ENCODE data around the gene C6orf120. TPM values are rescaled to one million over a fixed set of nuclear protein-coding genes. Genes with fewer than 3 reads are reported as not detected.

The C6orf120 gene
- total RNA-seq, 1 donor from 2014 or later: 18.9 TPM

GRCh38 chr6:169678342-169678741 lies 23.6 kb upstream of the C6orf120 start:
- no peak for DNase-seq (ENCODE audit: low read depth in 2 of 2)

- DNase-seq (ENCODE audit: low read depth in 2 of 2): no peak
Observed at GRCh38 chr6:169684056-169684455, 17.9 kb upstream of the C6orf120 start.

- DNase-seq (ENCODE audit: low read depth in 2 of 2): no peak
Observed at GRCh38 chr6:169685860-169686259, 16.1 kb upstream of the C6orf120 start.

- no peak for DNase-seq (ENCODE audit: low read depth in 2 of 2)
Observed at GRCh38 chr6:169689287-169689686, 12.6 kb upstream of the C6orf120 start.

- DNase-seq (ENCODE audit: low read depth in 2 of 2): no peak
Observed at GRCh38 chr6:169691260-169691659, 10.7 kb upstream of the C6orf120 start.

- no peak for DNase-seq (ENCODE audit: low read depth in 2 of 2)
Observed at GRCh38 chr6:169692516-169692915, 9.4 kb upstream of the C6orf120 start.

- DNase-seq (ENCODE audit: low read depth in 2 of 2): no peak
Observed at GRCh38 chr6:169695131-169695530, 6.8 kb upstream of the C6orf120 start.

- DNase-seq (ENCODE audit: low read depth in 2 of 2): peak in 1 of 2 donors; percentile 24
Observed at GRCh38 chr6:169697115-169697514, 4.8 kb upstream of the C6orf120 start.

GRCh38 chr6:169700296-169700695 lies 1.6 kb upstream of the C6orf120 start:
- DNase-seq (ENCODE audit: low read depth in 2 of 2): no peak

GRCh38 chr6:169701311-169701953 lies 494 bp upstream of the C6orf120 start:
- DNase-seq (ENCODE audit: low read depth in 2 of 2): no peak

GRCh38 chr6:169702840-169703246 lies 917 bp downstream of the C6orf120 start:
- DNase-seq (ENCODE audit: low read depth in 2 of 2): no peak

- DNase-seq (ENCODE audit: low read depth in 2 of 2): no peak
Observed at GRCh38 chr6:169707772-169708171, 5.8 kb downstream of the C6orf120 start.

GRCh38 chr6:169709293-169709692 lies 7.4 kb downstream of the C6orf120 start:
- no peak for DNase-seq (ENCODE audit: low read depth in 2 of 2)

GRCh38 chr6:169710009-169710408 lies 8.1 kb downstream of the C6orf120 start:
- no peak for DNase-seq (ENCODE audit: low read depth in 2 of 2)

GRCh38 chr6:169714178-169714577 lies 12.3 kb downstream of the C6orf120 start:
- DNase-seq (ENCODE audit: low read depth in 2 of 2): no peak

GRCh38 chr6:169714595-169714994 lies 12.7 kb downstream of the C6orf120 start:
- no peak for DNase-seq (ENCODE audit: low read depth in 2 of 2)

GRCh38 chr6:169719117-169719516 lies 17.2 kb downstream of the C6orf120 start:
- peak in 1 of 2 donors; percentile 32 for DNase-seq (ENCODE audit: low read depth in 2 of 2)

GRCh38 chr6:169720207-169720855 lies 18.4 kb downstream of the C6orf120 start:
- DNase-seq (ENCODE audit: low read depth in 2 of 2): no peak

- DNase-seq (ENCODE audit: low read depth in 2 of 2): peak; percentile 34 to 83
Observed at GRCh38 chr6:169722362-169723199, 20.7 kb downstream of the C6orf120 start.

- peak; percentile 30 to 73 for DNase-seq (ENCODE audit: low read depth in 2 of 2)
Observed at GRCh38 chr6:169723200-169723909, 21.4 kb downstream of the C6orf120 start.

- peak in 1 of 2 donors; percentile 40 for DNase-seq (ENCODE audit: low read depth in 2 of 2)
Observed at GRCh38 chr6:169723991-169724493, 22.1 kb downstream of the C6orf120 start.
